Naive thymus-derived CD8-positive, alpha-beta T cell (primary cell): ENCODE measurements around the gene P2RY12. TPM values are rescaled to one million over a fixed set of nuclear protein-coding genes. Genes with fewer than 3 reads are reported as not detected.
A peak's percentile ranks its signal among the peaks of the same experiment; 100 is the strongest.

Experiments used
- ATAC-seq, 2 donors: fragments of 150-1000 bp; cut with Tn5 transposase in 1 of 2; sonication (Bioruptor Pico), chemical (Tn5 transposase) in 1 of 2; 1 replicate in 1 of 2; 2 replicates in 1 of 2; pipeline ENCODE4 v1.10.0; 2021; ENCODE audit warnings: mild to moderate bottlenecking in 2 of 2, moderate library complexity in 2 of 2
- POLR2A ChIA-PET: fragments of 350-600 bp; sonication (Branson Sonifier 250); formaldehyde crosslinking; loops from one replicate; lab custom pipeline; 2021; ENCODE audit warnings: antibody characterized with exemption; lab: Charles Lee
- DNase-seq, 10 donors: peaks; one replicate each; pipeline versions ENCODE4 v3.0.0 to v3.0.0-alpha.2; 2020 to 2022
- H3K27ac Mint-ChIP-seq, 10 donors: one replicate each; pipeline ENCODE4 v1.8.0; 2020 to 2022; ENCODE audit warnings: mild to moderate bottlenecking in 10 of 10, mixed read lengths in 10 of 10, moderate library complexity in 4 of 10, inconsistent platforms in 1 of 10
- H3K27me3 Mint-ChIP-seq, 5 donors: one replicate each; pipeline ENCODE4 v1.8.0; 2021 to 2022; ENCODE audit warnings: mixed read lengths in 5 of 5
- H3K36me3 Mint-ChIP-seq, 3 donors: one replicate each; pipeline ENCODE4 v1.8.0; 2020 to 2022; ENCODE audit warnings: mixed read lengths in 3 of 3, mild to moderate bottlenecking in 2 of 3, inconsistent platforms in 1 of 3
- H3K4me1 Mint-ChIP-seq, 4 donors: one replicate each; pipeline ENCODE4 v1.8.0; 2021 to 2022; ENCODE audit warnings: mixed read lengths in 4 of 4
- H3K4me3 Mint-ChIP-seq, 10 donors: one replicate each; pipeline ENCODE4 v1.8.0; 2020 to 2022; ENCODE audit warnings: mild to moderate bottlenecking in 10 of 10, mixed read lengths in 10 of 10, moderate library complexity in 6 of 10, inconsistent platforms in 1 of 10
- H3K9me3 Mint-ChIP-seq, 9 donors: one replicate each; pipeline ENCODE4 v1.8.0; 2020 to 2022; ENCODE audit warnings: mixed read lengths in 9 of 9, mild to moderate bottlenecking in 3 of 9, inconsistent platforms in 1 of 9, moderate library complexity in 1 of 9
- polyA plus RNA-seq, 3 donors: library from polyadenylated mRNA; unstranded; fragments of 300-500 nt; fragmentation: Illumina TruSeq; gene quantifications; one replicate each; pipeline ENCODE4 v1.2.3, GENCODE V29; 2021
- total RNA-seq, 8 experiments: library from RNA in 2 of 8; stranded (reverse) in 2 of 8; gene quantifications; one replicate each; pipeline ENCODE4 v1.2.3 and lab custom pipeline; 2021 to 2026

The P2RY12 gene
- total RNA-seq (not detected), polyA plus RNA-seq (not detected), total RNA-seq (lab: John Stamatoyannopoulos, UW) (0 to 0.09 (median 0) reads per million in 6 experiments)

DNA sequence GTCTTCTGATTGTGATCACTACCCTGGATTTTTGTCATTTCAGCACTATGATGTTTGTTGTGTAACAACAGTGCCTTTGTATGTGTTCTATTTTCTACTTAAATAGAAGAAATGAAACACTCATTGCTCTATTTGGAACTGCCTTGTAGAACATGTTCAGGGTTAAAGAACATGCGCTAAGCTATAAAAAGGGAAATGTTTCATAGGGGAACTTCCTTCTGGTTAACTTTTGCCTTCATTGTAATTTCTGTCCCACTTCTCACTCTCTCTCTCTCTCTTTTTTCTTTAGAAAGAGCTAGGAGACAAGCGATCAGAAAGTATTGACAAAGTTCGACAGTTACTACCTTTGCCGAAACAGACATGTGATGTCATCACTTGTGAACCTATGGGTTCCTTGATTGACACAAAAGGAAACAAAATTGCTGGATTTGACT lies at the start of gene P2RY12:
Gene P2RY12 (minus strand): TSS at position 13 of the 434 bp plus-strand sequence. CDS start 45,908 bp downstream, outside the sequence.
- no peaks in the 10 kb centered on the region for H3K36me3 Mint-ChIP-seq
- peaks cover 0 to 40% (median 5%) of the 10 kb centered on the region in 4 donors for H3K4me1 Mint-ChIP-seq
- no peaks in the 10 kb centered on the region for H3K27me3 Mint-ChIP-seq
- no peak for DNase-seq
- H3K27ac Mint-ChIP-seq: peak within 1 kb of the TSS in 3 of 10 donors; percentile 36 to 43 (median 37)
- no peak for ATAC-seq
- POLR2A ChIA-PET: no interaction called here
- peak within 1 kb of the TSS in 4 of 10 donors; percentile 0 to 56 (median 28) for H3K4me3 Mint-ChIP-seq
- H3K9me3 Mint-ChIP-seq: no peaks in the 10 kb centered on the region

DNA sequence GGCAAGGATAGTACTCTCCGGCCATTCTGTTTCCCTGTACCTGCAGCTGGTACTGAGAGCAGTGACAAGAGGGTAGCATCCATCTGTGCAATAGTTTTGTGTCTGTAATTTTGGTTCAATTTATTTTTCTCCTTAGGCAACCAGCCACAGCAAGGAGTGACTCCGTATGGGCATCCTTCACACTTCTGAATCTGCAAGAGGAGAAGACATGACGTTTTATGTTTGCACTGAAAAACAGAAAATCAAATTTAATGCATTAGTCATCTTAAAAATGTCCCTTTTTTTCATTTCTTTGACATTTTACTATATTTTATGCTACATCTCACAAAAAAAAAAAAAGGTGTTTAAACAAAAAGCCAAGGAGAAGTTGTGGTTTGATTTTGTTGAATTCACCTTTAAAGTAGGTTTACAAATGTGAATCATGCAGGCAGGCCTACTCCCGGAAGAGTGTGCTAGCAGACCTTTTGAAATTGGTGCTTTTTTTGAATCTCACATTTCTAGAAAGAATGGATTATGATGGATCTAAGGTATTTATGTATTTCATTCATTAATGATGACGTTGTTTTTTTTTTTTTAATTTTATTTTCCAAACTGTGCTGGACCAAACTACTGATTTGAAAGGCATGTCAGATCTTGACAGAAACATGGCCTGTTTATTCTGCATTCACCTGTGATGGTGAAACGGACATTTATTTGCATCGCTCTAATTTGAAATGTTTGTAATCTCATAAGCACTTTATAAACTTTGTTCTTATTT lies 48.2 kb upstream of the P2RY12 start:
- H3K4me1 Mint-ChIP-seq: peaks cover 0 to 2% (median 0%) of the 10 kb centered on the region in 4 donors
- POLR2A ChIA-PET: no interaction called here
- no peak for ATAC-seq
- peaks cover 0 to 5% (median 0%) of the 10 kb centered on the region in 9 donors for H3K9me3 Mint-ChIP-seq
- H3K36me3 Mint-ChIP-seq: peaks cover 0 to 4% (median 0%) of the 10 kb centered on the region in 3 donors
- H3K4me3 Mint-ChIP-seq: no peak overlapping the region
- H3K27me3 Mint-ChIP-seq: peaks cover 0 to 3% (median 2%) of the 10 kb centered on the region in 5 donors
- DNase-seq: no peak
- H3K27ac Mint-ChIP-seq: no peak overlapping the region

DNA sequence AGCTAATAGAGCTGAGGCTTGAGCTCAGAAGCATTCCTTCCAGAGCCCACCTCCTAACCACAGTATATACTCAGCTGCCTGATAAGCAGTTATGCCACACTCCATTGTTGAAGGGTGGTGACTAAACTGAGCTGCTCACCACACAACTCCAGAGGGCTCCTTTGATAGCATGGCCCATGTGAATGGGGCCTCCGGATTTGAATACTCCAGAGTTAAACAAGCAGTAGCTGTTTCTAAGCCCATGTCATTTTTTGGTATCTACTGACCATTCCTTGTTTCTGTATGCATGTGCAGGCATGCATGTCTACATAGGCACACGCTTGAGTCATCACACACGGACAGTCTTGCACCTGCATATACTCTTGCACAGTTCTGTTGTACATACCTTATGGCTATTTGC lies 47.4 kb upstream of the P2RY12 start:
- Mint-ChIP-seq H3K4me3 (no peak overlapping the region), H3K9me3 (peaks cover 0 to 5% (median 0%) of the 10 kb centered on the region in 9 donors), H3K36me3 (peaks cover 0 to 4% (median 0%) of the 10 kb centered on the region in 3 donors), H3K4me1 (peaks cover 0 to 2% (median 0%) of the 10 kb centered on the region in 4 donors), H3K27me3 (peaks cover 0 to 3% (median 2%) of the 10 kb centered on the region in 5 donors), H3K27ac (no peak overlapping the region)
- DNase-seq (no peak), ATAC-seq (no peak)
- POLR2A ChIA-PET: no interaction called here

DNA sequence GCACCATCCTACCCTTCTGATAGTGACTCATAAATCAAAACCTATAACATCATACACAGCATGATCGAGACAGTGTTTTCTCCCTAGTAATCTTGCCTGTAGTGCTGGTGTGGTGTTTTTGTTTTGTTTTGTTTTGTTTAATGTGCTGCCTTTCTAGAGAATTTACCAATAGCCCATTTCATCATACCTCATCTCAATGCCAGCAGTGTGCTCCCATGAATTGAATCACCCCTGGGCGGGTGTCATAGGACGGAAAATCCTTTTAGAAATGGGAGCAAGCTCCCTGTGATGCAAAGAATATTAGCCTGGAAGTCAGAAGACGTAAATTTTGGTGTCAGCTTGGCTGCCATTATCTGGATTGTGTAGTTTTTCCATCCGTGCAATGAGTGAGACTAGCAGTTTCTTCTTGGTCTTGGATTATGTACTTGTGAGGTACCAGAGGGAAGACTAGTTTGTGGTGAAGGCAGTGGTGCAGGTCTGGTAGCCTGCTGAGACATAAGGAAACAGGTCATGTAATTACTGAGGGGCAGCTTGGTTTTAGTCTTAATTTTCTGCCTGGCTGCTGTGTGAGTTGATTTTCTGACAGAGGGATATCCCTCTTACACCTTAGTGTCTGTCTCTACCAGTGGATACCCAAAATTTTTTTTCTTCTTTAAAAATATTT lies 46.4 kb upstream of the P2RY12 start:
- peaks cover 0 to 3% (median 2%) of the 10 kb centered on the region in 5 donors for H3K27me3 Mint-ChIP-seq
- POLR2A ChIA-PET: no interaction called here

DNA sequence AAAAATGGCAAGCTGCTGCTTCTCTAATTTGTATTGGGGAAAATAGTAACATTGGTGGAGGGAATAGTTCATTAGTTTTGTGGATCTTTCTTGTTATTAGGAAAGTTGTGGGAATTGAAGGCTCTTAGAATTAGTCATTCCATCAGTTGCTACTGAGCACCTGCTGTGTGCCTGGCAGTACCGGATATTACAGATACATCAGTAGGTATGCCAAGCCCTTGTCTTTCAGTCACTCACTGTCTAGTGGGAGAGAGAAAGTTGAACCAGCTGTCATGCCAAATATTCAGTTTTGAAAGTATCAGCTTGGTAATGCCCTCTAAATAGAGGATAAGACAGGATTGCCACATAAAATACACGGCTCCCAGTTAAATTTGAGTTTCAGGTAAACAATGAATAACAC lies 43.8 kb upstream of the P2RY12 start:
- ATAC-seq: no peak
- POLR2A ChIA-PET: no interaction called here
- Mint-ChIP-seq H3K4me3 (no peak overlapping the region), H3K27ac (no peak overlapping the region), H3K36me3 (peaks cover 0 to 4% (median 0%) of the 10 kb centered on the region in 3 donors), H3K9me3 (peaks cover 0 to 5% (median 0%) of the 10 kb centered on the region in 9 donors), H3K4me1 (peaks cover 0 to 2% (median 0%) of the 10 kb centered on the region in 4 donors), H3K27me3 (peaks cover 0 to 4% (median 2%) of the 10 kb centered on the region in 5 donors)
- no peak for DNase-seq

More for the DNA sequence above, 46.4 kb upstream of the P2RY12 start:
- peaks cover 0 to 2% (median 0%) of the 10 kb centered on the region in 4 donors for H3K4me1 Mint-ChIP-seq
- H3K36me3 Mint-ChIP-seq: peaks cover 0 to 4% (median 0%) of the 10 kb centered on the region in 3 donors
- DNase-seq (no peak), ATAC-seq (no peak)
- H3K9me3 Mint-ChIP-seq: peaks cover 0 to 5% (median 0%) of the 10 kb centered on the region in 9 donors
- no peak overlapping the region for H3K27ac Mint-ChIP-seq
- H3K4me3 Mint-ChIP-seq: no peak overlapping the region

DNA sequence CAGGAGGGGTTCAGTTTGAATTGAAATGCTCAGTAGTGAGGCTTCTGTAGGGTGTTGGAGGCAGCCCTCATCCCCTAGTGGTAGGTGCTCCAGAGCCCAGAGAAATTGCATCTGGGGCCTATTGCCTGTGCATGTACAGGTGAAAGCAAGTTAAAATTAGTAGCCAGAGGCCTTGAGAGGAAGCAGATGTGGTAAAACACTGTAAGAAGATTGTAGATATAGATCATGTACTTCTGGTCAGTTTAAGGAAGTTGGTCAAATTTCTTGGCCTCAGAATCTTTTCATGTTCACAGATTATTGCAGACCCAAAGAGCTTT lies 41.7 kb upstream of the P2RY12 start:
- H3K27me3 Mint-ChIP-seq: peaks cover 0 to 5% (median 2%) of the 10 kb centered on the region in 5 donors
- DNase-seq (no peak), ATAC-seq (no peak)
- peaks cover 0 to 4% (median 0%) of the 10 kb centered on the region in 4 donors for H3K4me1 Mint-ChIP-seq
- H3K9me3 Mint-ChIP-seq: peaks cover 0 to 5% (median 0%) of the 10 kb centered on the region in 9 donors
- peaks cover 0 to 4% (median 0%) of the 10 kb centered on the region in 3 donors for H3K36me3 Mint-ChIP-seq
- POLR2A ChIA-PET: no interaction called here
- no peak overlapping the region for H3K27ac Mint-ChIP-seq
- no peak overlapping the region for H3K4me3 Mint-ChIP-seq

DNA sequence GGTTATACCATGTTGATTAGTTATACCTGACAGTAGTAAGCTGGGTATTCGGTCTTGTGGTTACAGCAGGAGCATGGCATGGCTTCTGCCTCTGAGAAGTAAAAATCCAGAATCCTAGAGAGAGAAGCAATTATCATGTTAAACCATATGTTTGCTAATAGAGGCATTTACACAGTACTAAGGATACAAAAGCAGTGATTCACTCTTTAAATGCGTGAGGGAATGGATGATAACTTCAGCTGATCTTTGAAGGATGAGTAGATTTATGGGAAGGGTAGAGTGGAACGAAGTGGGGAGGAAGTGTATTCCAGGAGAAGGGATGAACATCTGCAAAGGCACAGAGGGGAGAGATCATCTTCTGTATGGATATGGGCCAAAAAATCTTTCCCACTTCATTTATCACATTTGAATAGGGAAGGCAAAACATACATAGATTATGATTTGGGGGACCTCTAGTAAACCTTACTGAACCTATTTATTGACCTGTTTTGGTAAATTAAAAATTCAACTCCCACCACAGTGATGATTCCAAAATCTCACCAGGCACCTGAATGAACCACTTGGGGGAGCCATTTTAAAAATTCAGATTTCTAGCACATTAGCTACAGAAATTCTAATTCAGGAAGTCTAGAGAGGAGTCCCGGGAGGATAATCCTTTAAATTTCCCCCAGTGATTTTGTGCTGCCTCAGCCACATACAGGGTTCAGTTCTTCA lies 41.2 kb upstream of the P2RY12 start:
- DNase-seq (no peak), ATAC-seq (no peak)
- no peak overlapping the region for H3K27ac Mint-ChIP-seq
- H3K36me3 Mint-ChIP-seq: peaks cover 0 to 2% (median 0%) of the 10 kb centered on the region in 3 donors
- peaks cover 0 to 3% (median 0%) of the 10 kb centered on the region in 4 donors for H3K4me1 Mint-ChIP-seq
- POLR2A ChIA-PET: no interaction called here
- H3K4me3 Mint-ChIP-seq: no peak overlapping the region
- H3K9me3 Mint-ChIP-seq: peaks cover 0 to 2% (median 0%) of the 10 kb centered on the region in 9 donors
- peaks cover 0 to 5% (median 1%) of the 10 kb centered on the region in 5 donors for H3K27me3 Mint-ChIP-seq

DNA sequence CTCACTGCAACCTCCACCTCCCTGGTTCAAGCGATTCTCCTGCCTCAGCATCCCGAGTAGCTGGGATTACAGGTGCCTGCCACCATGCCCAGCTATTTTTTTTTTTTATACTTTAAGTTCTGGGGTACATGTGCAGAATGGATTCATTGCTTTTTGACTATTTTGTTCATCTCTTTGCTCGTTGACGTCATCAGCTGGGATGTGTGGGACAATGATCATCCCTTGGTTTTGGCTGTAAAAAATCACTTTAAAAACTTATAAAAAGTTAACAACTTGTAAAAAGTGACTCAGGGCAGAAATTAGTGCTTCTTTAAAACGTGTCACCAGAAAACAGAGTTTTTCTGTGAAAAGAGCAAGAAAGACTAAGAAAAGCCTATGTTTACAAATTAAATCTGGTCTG lies 38.5 kb upstream of the P2RY12 start:
- Mint-ChIP-seq H3K4me3 (no peak overlapping the region), H3K9me3 (no peaks in the 10 kb centered on the region), H3K36me3 (no peaks in the 10 kb centered on the region), H3K27me3 (peaks cover 0 to 3% (median 0%) of the 10 kb centered on the region in 5 donors), H3K4me1 (peaks cover 0 to 2% (median 0%) of the 10 kb centered on the region in 4 donors), H3K27ac (no peak overlapping the region)
- ATAC-seq (no peak), DNase-seq (no peak)
- POLR2A ChIA-PET: no interaction called here

DNA sequence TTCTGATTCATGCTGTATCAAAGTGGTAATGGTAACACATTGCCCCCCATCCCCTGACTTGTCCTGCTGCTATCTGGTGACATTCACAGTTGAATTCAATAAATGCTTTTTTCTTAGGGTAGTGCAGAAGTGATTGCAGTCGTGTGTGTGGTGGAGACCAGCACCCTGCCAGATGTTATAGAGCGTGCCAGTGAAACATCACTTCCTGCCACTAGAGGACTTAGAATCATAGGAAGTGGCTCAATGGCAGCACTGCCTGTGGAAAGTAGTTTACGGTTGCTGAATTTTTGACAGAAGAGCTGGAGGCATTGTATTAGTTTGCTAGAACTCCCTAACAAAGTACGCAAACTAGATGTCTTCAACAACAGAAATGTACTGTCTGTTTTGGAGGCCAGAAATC lies 37.4 kb upstream of the P2RY12 start:
- Mint-ChIP-seq H3K27me3 (peaks cover 0 to 3% (median 0%) of the 10 kb centered on the region in 5 donors), H3K4me3 (no peak overlapping the region), H3K27ac (no peak overlapping the region), H3K9me3 (no peaks in the 10 kb centered on the region), H3K4me1 (peaks cover 0 to 2% (median 0%) of the 10 kb centered on the region in 4 donors), H3K36me3 (no peaks in the 10 kb centered on the region)
- POLR2A ChIA-PET: no interaction called here
- ATAC-seq (no peak), DNase-seq (no peak)

DNA sequence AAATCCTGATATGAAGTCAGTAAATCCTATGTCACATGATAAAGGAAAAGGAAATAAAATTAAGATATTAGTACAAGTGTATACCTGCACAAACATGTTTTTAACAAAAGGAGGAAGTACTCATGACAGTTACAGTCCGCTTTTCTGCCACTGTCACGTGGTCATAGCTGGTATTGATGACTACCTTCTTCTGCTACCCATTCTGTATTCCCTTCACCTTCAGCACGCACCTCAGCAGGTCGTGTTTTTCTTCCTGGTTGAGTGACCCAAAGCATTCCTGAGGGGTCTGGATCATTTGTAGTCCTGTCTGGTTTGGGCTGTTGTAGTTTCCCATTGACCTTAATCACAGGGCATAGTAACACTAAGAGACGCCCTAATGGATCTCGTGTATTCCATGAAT lies 35.3 kb upstream of the P2RY12 start:
- H3K4me3 Mint-ChIP-seq: no peak overlapping the region
- peaks cover 0 to 1% (median 0%) of the 10 kb centered on the region in 5 donors for H3K27me3 Mint-ChIP-seq
- no peak overlapping the region for H3K27ac Mint-ChIP-seq
- H3K4me1 Mint-ChIP-seq: peaks cover 0 to 2% (median 0%) of the 10 kb centered on the region in 4 donors
- POLR2A ChIA-PET: no interaction called here
- ATAC-seq: no peak
- H3K9me3 Mint-ChIP-seq: no peaks in the 10 kb centered on the region
- no peak for DNase-seq
- H3K36me3 Mint-ChIP-seq: no peaks in the 10 kb centered on the region

DNA sequence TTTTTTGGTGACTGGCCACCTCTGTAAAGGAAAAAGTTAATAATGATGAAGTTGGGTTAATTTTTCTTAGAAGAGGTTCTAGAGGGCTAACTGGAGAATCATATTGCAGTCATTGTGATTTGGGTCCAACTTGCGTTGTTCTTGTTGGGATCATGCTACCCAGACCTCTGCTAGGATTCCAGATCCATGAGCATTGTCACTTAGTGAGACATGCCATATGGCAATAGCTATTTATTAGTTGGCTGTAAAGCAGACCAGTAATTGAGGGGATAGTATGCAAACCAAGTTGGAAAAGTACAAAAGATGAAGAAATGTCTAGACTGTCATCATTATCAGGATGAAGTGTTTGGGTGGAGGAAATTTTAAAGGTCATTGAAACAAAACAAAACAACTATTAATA lies 30.7 kb upstream of the P2RY12 start:
- POLR2A ChIA-PET: no interaction called here
- Mint-ChIP-seq H3K36me3 (peaks cover 0 to 3% (median 0%) of the 10 kb centered on the region in 3 donors), H3K27me3 (no peaks in the 10 kb centered on the region), H3K9me3 (peaks cover 0 to 3% (median 0%) of the 10 kb centered on the region in 9 donors), H3K27ac (no peak overlapping the region), H3K4me3 (no peak overlapping the region), H3K4me1 (no peaks in the 10 kb centered on the region)
- ATAC-seq (no peak), DNase-seq (no peak)

DNA sequence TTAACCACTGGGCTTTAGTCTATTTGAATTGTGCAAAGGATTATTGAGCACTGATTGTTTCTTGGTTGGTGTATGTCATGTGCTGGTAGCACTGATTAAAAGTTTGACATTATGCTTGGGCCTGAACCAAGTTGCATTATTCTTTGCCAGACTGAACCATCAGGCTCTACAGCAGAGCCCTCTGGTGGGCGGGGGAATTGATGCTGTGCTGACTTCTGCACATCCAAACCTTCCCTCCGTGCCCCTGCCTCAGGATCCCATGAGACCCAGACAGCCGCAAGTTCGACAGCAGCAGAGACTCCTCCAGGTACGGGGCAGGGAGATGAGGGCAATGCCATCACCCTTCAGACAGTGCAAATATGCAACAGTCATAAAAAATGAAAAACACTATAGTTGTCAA lies 28.4 kb upstream of the P2RY12 start:
- no peak overlapping the region for H3K27ac Mint-ChIP-seq
- POLR2A ChIA-PET: no interaction called here
- H3K36me3 Mint-ChIP-seq: peaks cover 0 to 3% (median 0%) of the 10 kb centered on the region in 3 donors
- H3K4me1 Mint-ChIP-seq: no peaks in the 10 kb centered on the region
- DNase-seq (no peak), ATAC-seq (no peak)
- H3K9me3 Mint-ChIP-seq: peaks cover 0 to 3% (median 0%) of the 10 kb centered on the region in 9 donors
- H3K4me3 Mint-ChIP-seq: no peak overlapping the region
- H3K27me3 Mint-ChIP-seq: no peaks in the 10 kb centered on the region
